CD4-positive, alpha-beta T cell treated with Interleukin-10 for 1 hour (primary cell): ENCODE measurements around the gene CCDC88B.
"Not testable (repeated sequence)": the region's sequence is repeated elsewhere in the genome, so short reads cannot be mapped to it uniquely, and the experiment has no call there.

ENCODE experiments used
- DNase-seq: peaks from one replicate; pipeline ENCODE4 v3.0.0-alpha.2; 2020

The CCDC88B gene

GRCh38 chr11:64304316-64305072 is 35.5 kb upstream of the CCDC88B start:
- peak; percentile 92 for DNase-seq

GRCh38 chr11:64305075-64305690 is 34.8 kb upstream of the CCDC88B start, which contains the start of gene ESRRA:
Gene ESRRA, plus strand, starts transcription at chr11:64305524. Its CDS starts 1,656 bp downstream, at chr11:64307180.
- peak; percentile 98 for DNase-seq

GRCh38 chr11:64305691-64306562 is 34.1 kb upstream of the CCDC88B start:
- DNase-seq: peak; percentile 79

DNA sequence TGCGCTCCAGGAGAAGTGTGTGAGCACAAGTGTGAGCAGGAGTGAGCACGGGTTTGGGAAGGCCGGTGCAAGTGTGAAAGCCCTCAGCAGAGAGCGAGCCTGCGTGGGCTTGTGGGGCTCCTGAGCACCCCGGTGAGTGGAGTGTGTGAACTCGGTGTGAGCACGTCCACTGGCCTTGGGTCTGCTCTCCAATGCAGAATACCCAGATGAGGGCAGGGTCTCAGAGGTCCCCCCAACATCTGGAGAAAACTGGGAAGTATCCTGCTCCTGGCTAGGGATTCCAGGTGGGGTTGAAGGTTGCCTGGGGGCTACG is 33.5 kb upstream of the CCDC88B start:
- DNase-seq: no peak

DNA sequence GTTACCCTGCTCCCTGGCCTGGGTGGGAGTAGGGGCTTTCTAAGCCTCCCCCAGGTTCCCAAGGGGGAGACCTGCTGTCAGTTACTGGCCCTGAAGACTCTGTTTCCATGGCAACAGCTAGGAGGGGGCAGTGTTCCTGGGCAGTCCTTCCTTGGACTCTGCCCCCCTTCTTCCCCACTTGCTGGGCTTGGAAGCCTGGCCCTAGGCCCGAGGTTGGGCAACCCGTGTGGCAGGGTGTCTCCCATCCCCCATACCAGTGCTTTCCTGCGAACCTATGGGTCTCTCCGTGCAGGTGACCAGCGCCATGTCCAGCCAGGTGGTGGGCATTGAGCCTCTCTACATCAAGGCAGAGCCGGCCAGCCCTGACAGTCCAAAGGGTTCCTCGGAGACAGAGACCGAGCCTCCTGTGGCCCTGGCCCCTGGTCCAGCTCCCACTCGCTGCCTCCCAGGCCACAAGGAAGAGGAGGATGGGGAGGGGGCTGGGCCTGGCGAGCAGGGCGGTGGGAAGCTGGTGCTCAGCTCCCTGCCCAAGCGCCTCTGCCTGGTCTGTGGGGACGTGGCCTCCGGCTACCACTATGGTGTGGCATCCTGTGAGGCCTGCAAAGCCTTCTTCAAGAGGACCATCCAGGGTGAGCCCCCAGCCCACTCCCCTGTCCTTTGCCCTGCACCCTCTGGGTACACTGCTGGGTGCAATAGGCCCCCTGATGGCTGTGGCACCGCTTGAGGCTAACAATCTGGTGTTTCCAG is 33.0 kb upstream of the CCDC88B start:
- no peak for DNase-seq

DNA sequence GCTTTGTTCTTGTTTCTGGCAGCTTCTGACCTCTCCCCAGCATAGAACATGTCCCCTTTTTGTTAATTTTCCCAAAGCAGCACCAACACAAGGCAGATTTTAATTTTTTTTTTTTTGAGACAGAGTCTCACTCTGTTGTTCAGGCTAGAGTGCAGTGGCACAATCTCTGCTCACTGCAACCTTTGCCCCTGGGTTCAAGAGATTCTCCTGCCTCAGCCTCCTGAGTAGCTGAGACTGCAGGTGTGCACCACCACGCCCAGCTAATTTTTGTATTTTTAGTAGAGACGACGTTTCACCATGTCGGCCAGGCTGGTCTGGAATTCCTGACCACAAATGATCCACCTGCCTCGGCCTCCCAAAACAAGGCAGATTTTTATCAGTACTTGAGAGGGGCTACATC is 32.2 kb upstream of the CCDC88B start:
- not testable (repeated sequence) for DNase-seq

DNA sequence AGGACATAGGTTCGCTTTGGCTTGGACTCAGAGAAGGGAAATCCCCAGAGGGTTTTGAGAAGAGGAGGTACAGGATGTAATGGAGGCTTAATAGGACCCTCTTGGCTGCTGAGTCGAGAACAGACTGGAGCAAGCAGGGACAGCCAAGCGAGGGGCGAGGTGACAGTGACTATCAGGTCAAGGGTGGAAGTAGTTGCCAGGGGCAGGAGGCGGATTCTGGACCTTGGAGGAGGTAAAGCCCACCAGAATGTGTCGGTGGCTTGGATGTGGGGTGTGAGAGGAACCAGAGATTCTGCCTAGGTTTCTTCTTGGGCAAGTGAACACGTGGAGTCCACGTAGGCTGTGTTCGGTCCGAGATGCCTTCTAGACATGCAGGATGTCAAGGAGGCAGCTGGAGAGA is 27.1 kb upstream of the CCDC88B start:
- DNase-seq: no peak

DNA sequence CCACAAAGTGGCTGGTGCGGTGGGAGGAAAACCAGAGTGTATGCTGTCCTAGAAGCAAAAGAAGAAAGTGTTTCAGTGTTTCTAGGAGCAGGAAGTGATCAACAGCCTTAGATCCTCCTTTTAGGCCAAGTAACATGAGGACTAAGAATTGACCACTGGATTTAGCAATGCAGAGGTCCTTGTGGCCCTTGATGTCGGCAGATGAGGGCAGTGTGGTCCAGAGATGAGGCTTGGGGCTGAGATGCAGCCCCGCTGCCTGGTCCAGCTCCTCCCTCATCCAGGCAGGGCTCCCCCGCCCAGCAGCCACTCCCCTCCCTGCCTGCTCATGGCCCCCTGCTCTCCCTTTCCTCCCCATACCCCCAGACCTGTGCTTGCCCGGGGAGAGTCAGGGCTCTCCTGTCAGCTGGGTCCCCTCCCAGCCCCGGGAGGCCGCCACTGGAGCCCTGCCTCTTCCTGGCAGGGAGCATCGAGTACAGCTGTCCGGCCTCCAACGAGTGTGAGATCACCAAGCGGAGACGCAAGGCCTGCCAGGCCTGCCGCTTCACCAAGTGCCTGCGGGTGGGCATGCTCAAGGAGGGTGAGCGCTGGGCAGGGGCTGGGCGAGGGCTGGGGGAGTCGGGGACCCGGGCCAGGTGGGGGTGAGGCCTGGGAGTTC is 26.4 kb upstream of the CCDC88B start:
- no peak for DNase-seq

DNA sequence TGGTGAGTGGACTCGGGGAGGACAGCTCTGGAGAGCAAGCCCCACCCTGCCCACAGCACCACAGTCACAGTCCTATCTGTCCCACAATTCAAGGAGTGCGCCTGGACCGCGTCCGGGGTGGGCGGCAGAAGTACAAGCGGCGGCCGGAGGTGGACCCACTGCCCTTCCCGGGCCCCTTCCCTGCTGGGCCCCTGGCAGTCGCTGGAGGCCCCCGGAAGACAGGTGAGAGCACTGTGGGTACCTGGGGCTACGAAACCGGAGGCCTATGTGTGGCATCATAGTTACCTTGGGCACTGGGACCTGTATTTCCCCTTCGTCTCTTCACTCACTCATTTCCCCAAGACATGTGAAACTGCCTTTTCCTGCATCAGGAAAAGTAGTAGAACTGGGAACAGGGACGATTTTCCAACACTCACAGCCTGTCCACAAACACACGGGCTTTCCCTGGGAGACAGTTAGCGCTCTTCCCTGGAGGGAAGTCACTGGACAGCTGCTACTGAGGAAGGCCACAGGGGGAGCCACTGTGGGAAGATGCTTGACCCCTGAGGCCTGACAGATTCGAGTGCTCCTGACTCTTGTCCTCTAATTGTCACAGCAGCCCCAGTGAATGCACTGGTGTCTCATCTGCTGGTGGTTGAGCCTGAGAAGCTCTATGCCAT is 25.7 kb upstream of the CCDC88B start:
- DNase-seq: no peak

GRCh38 chr11:64314805-64315561 is 25.0 kb upstream of the CCDC88B start:
- DNase-seq: no peak

- DNase-seq: not testable (repeated sequence)
These were observed 24.1 kb upstream of the CCDC88B start for GRCh38 chr11:64315667-64316526.

DNA sequence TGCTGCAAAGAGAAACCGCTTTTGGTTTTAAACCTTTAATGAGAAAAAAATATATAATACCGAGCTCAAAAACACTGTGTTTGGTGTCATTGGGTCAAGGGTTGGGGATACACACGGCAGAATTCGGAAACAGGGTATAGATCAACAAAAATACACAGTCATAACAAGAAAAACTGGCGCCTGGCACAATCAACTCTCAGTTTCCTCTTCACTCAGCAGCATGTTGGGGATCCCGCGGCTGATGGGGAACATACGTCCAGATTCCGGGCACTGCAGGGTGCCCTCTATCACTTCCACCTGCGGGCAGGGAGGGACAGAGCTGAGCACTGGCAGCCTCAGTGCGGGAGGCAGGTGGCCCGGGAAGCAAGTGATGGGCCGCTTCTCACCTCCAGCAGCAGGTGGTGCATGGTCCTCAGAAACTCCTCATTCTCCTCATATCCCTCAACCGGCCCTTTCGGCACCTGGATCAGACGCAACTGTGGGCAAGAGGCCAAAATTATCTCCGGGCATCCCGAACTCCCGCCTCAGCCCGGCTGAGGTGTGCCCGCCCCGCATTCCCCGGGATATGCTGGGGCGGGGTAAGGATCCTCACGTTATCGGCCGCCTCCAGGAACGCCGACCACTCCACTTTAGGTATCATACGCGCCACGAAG is 23.2 kb upstream of the CCDC88B start:
- peak; percentile 47 for DNase-seq

DNA sequence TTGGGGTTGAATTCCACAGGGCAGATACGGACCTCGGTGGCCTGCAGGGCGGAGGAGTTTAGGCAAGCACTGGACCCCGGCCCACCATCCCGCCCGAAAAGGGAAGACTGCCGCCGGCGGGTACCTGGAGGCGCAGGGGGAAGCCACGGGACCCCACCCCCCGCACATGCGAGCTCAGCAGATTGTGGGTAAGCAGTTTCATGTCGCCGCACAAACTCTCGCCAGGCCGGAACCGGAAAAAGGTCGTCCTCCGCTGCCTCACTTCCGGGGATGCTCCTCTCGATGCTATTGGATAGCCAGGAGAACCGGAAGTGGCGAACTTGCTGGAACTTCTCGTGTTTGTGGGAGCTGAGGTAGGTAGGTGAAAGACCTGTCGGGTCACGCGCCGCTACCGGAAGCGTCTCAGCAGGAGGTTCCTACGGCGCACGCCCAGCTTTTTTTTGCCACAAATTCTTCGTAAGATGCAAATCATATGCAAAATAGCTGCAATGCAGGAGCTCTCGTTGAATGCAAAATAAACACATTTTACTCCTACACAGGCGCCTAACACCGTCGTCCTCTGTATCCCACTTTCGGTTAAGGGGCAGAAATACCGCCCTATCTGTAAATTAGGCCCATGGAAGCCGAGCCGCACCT is 22.6 kb upstream of the CCDC88B start, which contains the start of gene TRMT112:
TRMT112 (minus strand) TSS at position 235 of the 636 bp plus-strand sequence; CDS start at position 202, 33 bp downstream.
- DNase-seq: peak; percentile 99

DNA sequence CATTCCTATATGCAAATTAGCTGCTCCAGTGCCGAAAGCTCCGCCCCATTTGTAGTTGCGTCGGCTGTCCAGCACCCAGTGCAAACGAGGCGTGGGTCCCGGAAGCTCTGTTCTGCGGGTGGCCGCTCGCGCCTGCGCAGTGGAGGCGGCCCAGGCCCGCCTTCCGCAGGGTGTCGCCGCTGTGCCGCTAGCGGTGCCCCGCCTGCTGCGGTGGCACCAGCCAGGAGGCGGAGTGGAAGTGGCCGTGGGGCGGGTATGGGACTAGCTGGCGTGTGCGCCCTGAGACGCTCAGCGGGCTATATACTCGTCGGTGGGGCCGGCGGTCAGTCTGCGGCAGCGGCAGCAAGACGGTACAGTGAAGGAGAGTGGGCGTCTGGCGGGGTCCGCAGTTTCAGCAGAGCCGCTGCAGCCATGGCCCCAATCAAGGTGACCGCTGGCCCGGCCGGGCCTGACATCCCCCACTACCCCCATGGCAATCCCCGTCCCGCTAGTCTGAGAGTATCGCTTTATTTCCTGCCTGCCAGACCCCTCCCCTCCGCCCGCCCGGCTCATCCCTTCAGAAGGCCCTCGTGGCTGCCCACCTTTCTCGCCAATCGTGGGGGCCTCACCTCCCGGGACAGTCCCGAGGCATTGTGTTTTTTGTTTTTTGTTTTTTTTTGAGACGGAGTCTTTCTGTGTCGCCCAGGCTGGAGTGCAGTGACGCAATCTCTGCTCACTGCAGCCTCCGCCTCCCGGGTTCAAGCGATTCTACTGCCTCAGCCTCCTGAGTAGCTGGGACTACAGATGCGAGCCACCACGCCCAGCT is 21.8 kb upstream of the CCDC88B start, which contains the start of gene PRDX5:
PRDX5 (plus strand) TSS at position 161 of the 805 bp plus-strand sequence; CDS start at position 256, 95 bp downstream.
- peak; percentile 97 for DNase-seq

GRCh38 chr11:64318766-64319761 is 20.9 kb upstream of the CCDC88B start:
- no peak for DNase-seq

DNA sequence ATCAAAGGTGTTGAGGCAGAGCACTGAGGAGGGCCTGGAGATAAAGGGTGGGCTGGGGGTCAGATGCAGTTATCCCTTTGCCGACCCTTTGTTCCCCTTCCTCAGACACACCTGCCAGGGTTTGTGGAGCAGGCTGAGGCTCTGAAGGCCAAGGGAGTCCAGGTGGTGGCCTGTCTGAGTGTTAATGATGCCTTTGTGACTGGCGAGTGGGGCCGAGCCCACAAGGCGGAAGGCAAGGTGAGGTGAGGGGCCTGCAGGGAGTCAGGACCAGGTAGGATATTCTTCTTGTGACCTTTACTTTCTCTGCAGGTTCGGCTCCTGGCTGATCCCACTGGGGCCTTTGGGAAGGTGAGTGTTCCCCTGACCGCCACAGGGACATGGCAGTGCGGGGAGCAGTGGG is 19.4 kb upstream of the CCDC88B start:
- no peak for DNase-seq
